Measurements from ENCODE around the gene PFKFB3.
A peak's percentile ranks its signal among the peaks of the same experiment; 100 is the strongest.

The PFKFB3 gene

DNA sequence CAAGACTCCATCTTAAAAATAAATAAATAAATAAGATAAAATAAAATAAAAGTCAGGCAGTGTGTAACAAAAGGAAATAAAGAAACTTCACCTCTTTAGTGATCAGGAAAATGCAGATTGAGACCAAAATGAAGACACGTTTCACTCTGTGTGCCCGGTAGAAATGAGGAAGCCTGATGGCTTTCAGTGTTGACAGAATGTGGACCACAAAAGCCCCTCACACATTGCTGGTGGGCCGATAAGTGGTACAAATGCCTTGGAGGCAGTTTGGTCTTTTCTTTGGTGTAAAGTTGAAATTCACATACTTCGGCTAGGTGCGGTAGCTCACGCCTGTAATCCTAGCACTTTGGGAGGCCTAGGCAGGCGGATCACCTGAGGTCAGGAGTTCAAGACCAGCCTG is 44.5 kb upstream of the PFKFB3 start:
- no peak overlapping the region for H3K4me3 ChIP-seq (replicated peaks; ENCODE audit: insufficient read depth, low read length)
- H3K27me3 ChIP-seq (ENCODE audit: insufficient read depth, poor library complexity, severe bottlenecking), result no peaks in the 10 kb centered on the region
- DNase-seq (ENCODE audit: low read depth in 1 of 2, low spot score in 1 of 2), result no peak
- H3K27ac ChIP-seq (replicated peaks), result no peak overlapping the region
- TF ChIP-seq, protein P1, sequence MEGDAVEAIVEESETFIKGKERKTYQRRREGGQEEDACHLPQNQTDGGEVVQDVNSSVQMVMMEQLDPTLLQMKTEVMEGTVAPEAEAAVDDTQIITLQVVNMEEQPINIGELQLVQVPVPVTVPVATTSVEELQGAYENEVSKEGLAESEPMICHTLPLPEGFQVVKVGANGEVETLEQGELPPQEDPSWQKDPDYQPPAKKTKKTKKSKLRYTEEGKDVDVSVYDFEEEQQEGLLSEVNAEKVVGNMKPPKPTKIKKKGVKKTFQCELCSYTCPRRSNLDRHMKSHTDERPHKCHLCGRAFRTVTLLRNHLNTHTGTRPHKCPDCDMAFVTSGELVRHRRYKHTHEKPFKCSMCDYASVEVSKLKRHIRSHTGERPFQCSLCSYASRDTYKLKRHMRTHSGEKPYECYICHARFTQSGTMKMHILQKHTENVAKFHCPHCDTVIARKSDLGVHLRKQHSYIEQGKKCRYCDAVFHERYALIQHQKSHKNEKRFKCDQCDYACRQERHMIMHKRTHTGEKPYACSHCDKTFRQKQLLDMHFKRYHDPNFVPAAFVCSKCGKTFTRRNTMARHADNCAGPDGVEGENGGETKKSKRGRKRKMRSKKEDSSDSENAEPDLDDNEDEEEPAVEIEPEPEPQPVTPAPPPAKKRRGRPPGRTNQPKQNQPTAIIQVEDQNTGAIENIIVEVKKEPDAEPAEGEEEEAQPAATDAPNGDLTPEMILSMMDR (IDR thresholded peaks at IDR 0.05; ENCODE audit: insufficient read depth, low read length), result no peak
- TF ChIP-seq GABPA (IDR thresholded peaks at IDR 0.05; ENCODE audit: low read depth) (no peak), POLR2AphosphoS5 (IDR thresholded peaks at IDR 0.05; ENCODE audit: low read depth) (no peak), SPI1 (IDR thresholded peaks at IDR 0.05; ENCODE audit: borderline replicate concordance, low read depth) (no peak)
- TF ChIP-seq, protein P2, sequence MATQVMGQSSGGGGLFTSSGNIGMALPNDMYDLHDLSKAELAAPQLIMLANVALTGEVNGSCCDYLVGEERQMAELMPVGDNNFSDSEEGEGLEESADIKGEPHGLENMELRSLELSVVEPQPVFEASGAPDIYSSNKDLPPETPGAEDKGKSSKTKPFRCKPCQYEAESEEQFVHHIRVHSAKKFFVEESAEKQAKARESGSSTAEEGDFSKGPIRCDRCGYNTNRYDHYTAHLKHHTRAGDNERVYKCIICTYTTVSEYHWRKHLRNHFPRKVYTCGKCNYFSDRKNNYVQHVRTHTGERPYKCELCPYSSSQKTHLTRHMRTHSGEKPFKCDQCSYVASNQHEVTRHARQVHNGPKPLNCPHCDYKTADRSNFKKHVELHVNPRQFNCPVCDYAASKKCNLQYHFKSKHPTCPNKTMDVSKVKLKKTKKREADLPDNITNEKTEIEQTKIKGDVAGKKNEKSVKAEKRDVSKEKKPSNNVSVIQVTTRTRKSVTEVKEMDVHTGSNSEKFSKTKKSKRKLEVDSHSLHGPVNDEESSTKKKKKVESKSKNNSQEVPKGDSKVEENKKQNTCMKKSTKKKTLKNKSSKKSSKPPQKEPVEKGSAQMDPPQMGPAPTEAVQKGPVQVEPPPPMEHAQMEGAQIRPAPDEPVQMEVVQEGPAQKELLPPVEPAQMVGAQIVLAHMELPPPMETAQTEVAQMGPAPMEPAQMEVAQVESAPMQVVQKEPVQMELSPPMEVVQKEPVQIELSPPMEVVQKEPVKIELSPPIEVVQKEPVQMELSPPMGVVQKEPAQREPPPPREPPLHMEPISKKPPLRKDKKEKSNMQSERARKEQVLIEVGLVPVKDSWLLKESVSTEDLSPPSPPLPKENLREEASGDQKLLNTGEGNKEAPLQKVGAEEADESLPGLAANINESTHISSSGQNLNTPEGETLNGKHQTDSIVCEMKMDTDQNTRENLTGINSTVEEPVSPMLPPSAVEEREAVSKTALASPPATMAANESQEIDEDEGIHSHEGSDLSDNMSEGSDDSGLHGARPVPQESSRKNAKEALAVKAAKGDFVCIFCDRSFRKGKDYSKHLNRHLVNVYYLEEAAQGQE (IDR thresholded peaks at IDR 0.05; ENCODE audit: insufficient replicate concordance, low read depth), result no peak

GRCh38 chr10:6161921-6162320 is 40.8 kb upstream of the PFKFB3 start:
- DNase-seq (ENCODE audit: low read depth in 1 of 2, low spot score in 1 of 2), result no peak
- no peak for TF ChIP-seq GABPA (IDR thresholded peaks at IDR 0.05; ENCODE audit: low read depth)
- TF ChIP-seq, protein P1 (IDR thresholded peaks at IDR 0.05; ENCODE audit: insufficient read depth, low read length), result no peak
- no peak for TF ChIP-seq POLR2AphosphoS5 (IDR thresholded peaks at IDR 0.05; ENCODE audit: low read depth)
- no peak for TF ChIP-seq SPI1 (IDR thresholded peaks at IDR 0.05; ENCODE audit: borderline replicate concordance, low read depth)
- TF ChIP-seq, protein P2 (IDR thresholded peaks at IDR 0.05; ENCODE audit: insufficient replicate concordance, low read depth), result no peak
- no peaks in the 10 kb centered on the region for H3K27me3 ChIP-seq (ENCODE audit: insufficient read depth, poor library complexity, severe bottlenecking)
- H3K4me3 ChIP-seq (replicated peaks; ENCODE audit: insufficient read depth, low read length), result no peak overlapping the region
- no peak overlapping the region for H3K27ac ChIP-seq (replicated peaks)

GRCh38 chr10:6162589-6163356 is 40.0 kb upstream of the PFKFB3 start:
- TF ChIP-seq POLR2AphosphoS5 (IDR thresholded peaks at IDR 0.05; ENCODE audit: low read depth), result no peak
- no peak for TF ChIP-seq GABPA (IDR thresholded peaks at IDR 0.05; ENCODE audit: low read depth)
- TF ChIP-seq SPI1 (IDR thresholded peaks at IDR 0.05; ENCODE audit: borderline replicate concordance, low read depth), result no peak
- TF ChIP-seq, protein P2 (IDR thresholded peaks at IDR 0.05; ENCODE audit: insufficient replicate concordance, low read depth), result no peak
- TF ChIP-seq, protein P1 (IDR thresholded peaks at IDR 0.05; ENCODE audit: insufficient read depth, low read length), result no peak
- H3K27me3 ChIP-seq (ENCODE audit: insufficient read depth, poor library complexity, severe bottlenecking), result no peaks in the 10 kb centered on the region
- no peak overlapping the region; the same call in 1 of the 2 replicates for H3K27ac ChIP-seq (replicated peaks)
- H3K4me3 ChIP-seq (replicated peaks; ENCODE audit: insufficient read depth, low read length), result peak overlapping the region; percentile 41
- DNase-seq (ENCODE audit: low read depth in 1 of 2, low spot score in 1 of 2), result no peak

Measured in HL-60 (cell line).